Endodermal cell (in vitro differentiated cells): ENCODE results near the gene IZUMO1. TPM values are rescaled to one million over a fixed set of nuclear protein-coding genes. Genes with fewer than 3 reads are reported as not detected.

Experiments
- DNase-seq: peaks from one replicate; pipeline ENCODE4 v3.0.0-alpha.2; 2017
- H3K27ac ChIP-seq: 2 replicates; pipeline ENCODE4 v1.5.1; 2013; ENCODE audit warnings: mild to moderate bottlenecking, low read depth, low read length, moderate library complexity
- H3K27me3 ChIP-seq: 2 replicates; pipeline ENCODE4 v1.6.1; 2013; ENCODE audit warnings: mild to moderate bottlenecking, low read length, moderate library complexity; ENCODE audit not compliant: insufficient read depth, control insufficient read depth, poor library complexity, severe bottlenecking
- H3K36me3 ChIP-seq: 2 replicates; pipeline ENCODE4 v1.7.0; 2013; ENCODE audit warnings: mild to moderate bottlenecking, low read length, moderate library complexity; ENCODE audit not compliant: control insufficient read depth, insufficient read depth
- H3K4me1 ChIP-seq: one replicate; pipeline ENCODE4 v1.7.0; 2013; ENCODE audit warnings: low read length; ENCODE audit not compliant: control insufficient read depth, insufficient read depth
- H3K4me3 ChIP-seq: 2 replicates; pipeline ENCODE4 v1.5.1; 2013; ENCODE audit warnings: mild to moderate bottlenecking, low read length, moderate library complexity
- H3K9ac ChIP-seq: 2 replicates; pipeline ENCODE4 v1.6.1; 2013; ENCODE audit warnings: mild to moderate bottlenecking, low read length, moderate library complexity; ENCODE audit not compliant: poor library complexity, severe bottlenecking; ENCODE audit errors: extremely low read depth
- H3K9me3 ChIP-seq: 2 replicates; pipeline ENCODE4 v1.6.1; 2013; ENCODE audit warnings: mild to moderate bottlenecking, low read length, moderate library complexity; ENCODE audit not compliant: control insufficient read depth
- H3K27ac Mint-ChIP-seq: 2 replicates; pipeline ENCODE4 v1.8.0; 2020; ENCODE audit warnings: mixed read lengths
- H3K27me3 Mint-ChIP-seq: 2 replicates; pipeline ENCODE4 v1.8.0; 2021; ENCODE audit warnings: mild to moderate bottlenecking, mixed read lengths; ENCODE audit not compliant: insufficient read depth
- H3K36me3 Mint-ChIP-seq: 2 replicates; pipeline ENCODE4 v1.8.0; 2020; ENCODE audit warnings: low read depth, mixed read lengths
- H3K4me1 Mint-ChIP-seq: 2 replicates; pipeline ENCODE4 v1.8.0; 2020; ENCODE audit warnings: mixed read lengths
- H3K4me3 Mint-ChIP-seq: 2 replicates; pipeline ENCODE4 v1.8.0; 2020; ENCODE audit warnings: mild to moderate bottlenecking, moderate library complexity, mixed read lengths
- H3K9me3 Mint-ChIP-seq: 2 replicates; pipeline ENCODE4 v1.8.0; 2020; ENCODE audit warnings: mild to moderate bottlenecking, mixed read lengths
- WGBS, 2 experiments: methylation state at CpG; one replicate each; pipeline versions ENCODE4 v1.1.5 to v1.1.7; 2013; ENCODE audit warnings: missing lambda C conversion rate in 2 of 2, mixed read lengths in 1 of 2; ENCODE audit not compliant: insufficient coverage in 1 of 2, insufficient read length in 1 of 2; 5-methylcytosine and 5-hydroxymethylcytosine counted together
- total RNA-seq, 2 donors: library from RNA; stranded (reverse); fragmentation: NEBNext Ultra II Directional in 1 of 2; extraction: Animal tissue kit (Norgen Biotek cat#: 25700) in 1 of 2; gene quantifications; 2 replicates in 1 of 2; 3 replicates in 1 of 2; pipeline ENCODE4 v1.2.1, GENCODE V29; 2021
- TF ChIP-seq, protein P1 (sequence below): fragments of 200-600 bp; sonication (generic); conservative IDR thresholded peaks from 2 replicates; pipeline ENCODE4 v1.5.0; 2021; ENCODE audit warnings: antibody characterized with exemption, mild to moderate bottlenecking

IZUMO1 gene
- total RNA-seq, 2 donors from 2014 or later = 0.22 to 0.80 TPM

DNA sequence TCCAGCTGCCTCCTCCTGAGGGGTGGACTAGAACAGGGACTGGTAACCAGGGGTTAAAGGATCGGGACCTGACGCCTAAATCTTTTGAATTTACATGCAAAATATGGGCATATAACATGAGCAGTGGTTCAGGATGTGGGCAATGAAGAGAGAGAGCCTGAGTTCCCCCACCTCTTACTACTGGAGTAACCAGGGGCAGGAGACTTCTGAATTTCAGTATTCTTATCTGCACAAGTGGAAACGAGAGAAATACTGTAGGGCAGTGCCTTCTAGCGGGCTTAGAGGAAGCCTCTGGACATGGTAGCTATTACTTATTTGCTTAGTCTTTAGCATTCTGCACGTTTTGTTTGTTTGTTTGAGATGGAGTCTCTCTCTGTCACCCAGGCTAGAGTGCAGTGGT is 37.8 kb upstream of the IZUMO1 start:
- Histone ChIP-seq H3K27me3 (no peaks in the 10 kb centered on the region), H3K36me3 (no peaks in the 10 kb centered on the region), H3K27ac (no peak overlapping the region), H3K9ac (no peak overlapping the region), H3K9me3 (no peaks in the 10 kb centered on the region), H3K4me3 (no peak overlapping the region), H3K4me1 (no peaks in the 10 kb centered on the region)
- Mint-ChIP-seq H3K4me3 (no peak overlapping the region), H3K4me1 (peaks cover 6% of the 10 kb centered on the region), H3K27ac (no peak overlapping the region), H3K36me3 (no peaks in the 10 kb centered on the region), H3K27me3 (peaks cover 8% of the 10 kb centered on the region), H3K9me3 (peaks cover 4% of the 10 kb centered on the region)
- DNase-seq = no peak
- 81 to 85% methylated on average over 3 to 5 of the region's 5 CpGs for WGBS, 2 experiments
- TF ChIP-seq, protein P1, sequence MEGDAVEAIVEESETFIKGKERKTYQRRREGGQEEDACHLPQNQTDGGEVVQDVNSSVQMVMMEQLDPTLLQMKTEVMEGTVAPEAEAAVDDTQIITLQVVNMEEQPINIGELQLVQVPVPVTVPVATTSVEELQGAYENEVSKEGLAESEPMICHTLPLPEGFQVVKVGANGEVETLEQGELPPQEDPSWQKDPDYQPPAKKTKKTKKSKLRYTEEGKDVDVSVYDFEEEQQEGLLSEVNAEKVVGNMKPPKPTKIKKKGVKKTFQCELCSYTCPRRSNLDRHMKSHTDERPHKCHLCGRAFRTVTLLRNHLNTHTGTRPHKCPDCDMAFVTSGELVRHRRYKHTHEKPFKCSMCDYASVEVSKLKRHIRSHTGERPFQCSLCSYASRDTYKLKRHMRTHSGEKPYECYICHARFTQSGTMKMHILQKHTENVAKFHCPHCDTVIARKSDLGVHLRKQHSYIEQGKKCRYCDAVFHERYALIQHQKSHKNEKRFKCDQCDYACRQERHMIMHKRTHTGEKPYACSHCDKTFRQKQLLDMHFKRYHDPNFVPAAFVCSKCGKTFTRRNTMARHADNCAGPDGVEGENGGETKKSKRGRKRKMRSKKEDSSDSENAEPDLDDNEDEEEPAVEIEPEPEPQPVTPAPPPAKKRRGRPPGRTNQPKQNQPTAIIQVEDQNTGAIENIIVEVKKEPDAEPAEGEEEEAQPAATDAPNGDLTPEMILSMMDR = no peak

- H3K27ac Mint-ChIP-seq = no peak overlapping the region
These were observed 34.1 kb upstream of the IZUMO1 start for GRCh38 chr19:48780631-48781391.

GRCh38 chr19:48779636-48780035 is 32.9 kb upstream of the IZUMO1 start:
- H3K27ac ChIP-seq = no peak overlapping the region
- no peak overlapping the region for H3K4me3 ChIP-seq
- no peak overlapping the region for H3K9ac ChIP-seq
- DNase-seq = no peak
- no peak overlapping the region for H3K27ac Mint-ChIP-seq
- H3K4me3 Mint-ChIP-seq = no peak overlapping the region
- H3K4me1 ChIP-seq = no peaks in the 10 kb centered on the region
- H3K27me3 Mint-ChIP-seq = peaks cover 4% of the 10 kb centered on the region
- peaks cover 6% of the 10 kb centered on the region for H3K4me1 Mint-ChIP-seq
- no peaks in the 10 kb centered on the region for H3K9me3 ChIP-seq
- no peaks in the 10 kb centered on the region for H3K36me3 Mint-ChIP-seq
- 90% methylated on average over 1 of the region's 1 CpG; no CpG with 5 or more reads in 1 of the 2 experiments for WGBS, 2 experiments
- TF ChIP-seq, protein P1 = no peak
- H3K36me3 ChIP-seq = no peaks in the 10 kb centered on the region
- H3K9me3 Mint-ChIP-seq = peaks cover 4% of the 10 kb centered on the region
- no peaks in the 10 kb centered on the region for H3K27me3 ChIP-seq

More at GRCh38 chr19:48780631-48781391, 34.1 kb upstream of the IZUMO1 start:
- Mint-ChIP-seq H3K36me3 (no peaks in the 10 kb centered on the region), H3K4me1 (peaks cover 6% of the 10 kb centered on the region), H3K4me3 (no peak overlapping the region), H3K27me3 (peaks cover 8% of the 10 kb centered on the region), H3K9me3 (peaks cover 4% of the 10 kb centered on the region)
- DNase-seq = no peak
- Histone ChIP-seq H3K27ac (no peak overlapping the region), H3K27me3 (no peaks in the 10 kb centered on the region), H3K9me3 (no peaks in the 10 kb centered on the region), H3K4me1 (no peaks in the 10 kb centered on the region), H3K9ac (no peak overlapping the region), H3K36me3 (no peaks in the 10 kb centered on the region), H3K4me3 (no peak overlapping the region)
- whole genome bisulfite sequencing, 2 experiments = 75 to 91% methylated on average over 12 to 14 of the region's 14 CpGs
- TF ChIP-seq, protein P1 = no peak
